Testis (tissue), 2 donors: ENCODE data around the gene PEX6.

Source experiments
- POLR2A ChIP-seq: fragments of 450-650 bp; IDR thresholded peaks from one replicate; pipeline ENCODE4 v1.6.1; 2017; ENCODE audit warnings: antibody characterized with exemption, mild to moderate bottlenecking, moderate library complexity
- TF ChIP-seq, protein P1 (sequence below), 3 experiments: fragments of 450-650 bp in 2 of 3; fragments of 200-600 bp in 1 of 3; sonication (generic) in 1 of 3; IDR thresholded peaks; one replicate each; pipeline ENCODE4 v1.5.1; 2016 to 2019; ENCODE audit warnings: antibody characterized with exemption in 3 of 3, mild to moderate bottlenecking in 2 of 3, moderate library complexity in 1 of 3

DNA sequence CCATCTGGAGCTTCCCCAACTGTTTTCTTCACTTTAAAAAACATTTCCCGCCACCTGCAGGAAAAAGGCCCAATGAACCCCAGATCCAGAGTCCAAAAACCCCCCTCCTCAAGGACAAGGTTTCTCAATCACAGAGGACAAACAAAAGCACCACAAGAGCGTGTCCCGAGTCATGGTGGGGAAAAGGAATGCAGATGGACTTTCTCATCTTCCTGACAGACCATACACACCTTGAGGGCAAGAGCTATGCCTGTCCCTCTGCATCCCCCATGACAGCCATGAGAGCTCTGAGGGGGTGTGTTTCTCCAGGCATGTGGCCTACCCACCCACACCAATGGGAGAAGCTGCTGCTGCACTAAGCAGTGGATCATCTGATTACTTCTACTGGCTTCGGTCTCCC, 9.0 kb downstream of the PEX6 start:
- TF ChIP-seq, protein P1, sequence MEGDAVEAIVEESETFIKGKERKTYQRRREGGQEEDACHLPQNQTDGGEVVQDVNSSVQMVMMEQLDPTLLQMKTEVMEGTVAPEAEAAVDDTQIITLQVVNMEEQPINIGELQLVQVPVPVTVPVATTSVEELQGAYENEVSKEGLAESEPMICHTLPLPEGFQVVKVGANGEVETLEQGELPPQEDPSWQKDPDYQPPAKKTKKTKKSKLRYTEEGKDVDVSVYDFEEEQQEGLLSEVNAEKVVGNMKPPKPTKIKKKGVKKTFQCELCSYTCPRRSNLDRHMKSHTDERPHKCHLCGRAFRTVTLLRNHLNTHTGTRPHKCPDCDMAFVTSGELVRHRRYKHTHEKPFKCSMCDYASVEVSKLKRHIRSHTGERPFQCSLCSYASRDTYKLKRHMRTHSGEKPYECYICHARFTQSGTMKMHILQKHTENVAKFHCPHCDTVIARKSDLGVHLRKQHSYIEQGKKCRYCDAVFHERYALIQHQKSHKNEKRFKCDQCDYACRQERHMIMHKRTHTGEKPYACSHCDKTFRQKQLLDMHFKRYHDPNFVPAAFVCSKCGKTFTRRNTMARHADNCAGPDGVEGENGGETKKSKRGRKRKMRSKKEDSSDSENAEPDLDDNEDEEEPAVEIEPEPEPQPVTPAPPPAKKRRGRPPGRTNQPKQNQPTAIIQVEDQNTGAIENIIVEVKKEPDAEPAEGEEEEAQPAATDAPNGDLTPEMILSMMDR (IDR thresholded peaks at IDR 0.05) = no peak
- no peak for TF ChIP-seq POLR2A
